ENCODE results near the gene TMEM252. TPM values are rescaled to one million over a fixed set of nuclear protein-coding genes. Genes with fewer than 3 reads are reported as not detected.
A peak's percentile ranks its signal among the peaks of the same experiment; 100 is the strongest.

The TMEM252 gene
- total and polyA plus RNA-seq, 2 experiments from 2014 or later = 0.76 TPM; not detected in 1

- H3K27ac ChIP-seq = no peak overlapping the region
- no peaks in the 10 kb centered on the region for H3K36me3 ChIP-seq
- no peak for DNase-seq (ENCODE audit: low read depth in 1 of 2, low spot score in 1 of 2)
- TF ChIP-seq CTCF (IDR thresholded peaks at IDR 0.05; ENCODE audit: low read depth, low read length) = no peak
- peaks cover 11% of the 10 kb centered on the region for H3K4me1 ChIP-seq (ENCODE audit: low read depth)
- no peak overlapping the region for H3K4me3 ChIP-seq
- no peaks in the 10 kb centered on the region for H3K9me3 ChIP-seq (ENCODE audit: low read depth)
- H3K27me3 ChIP-seq = no peaks in the 10 kb centered on the region
Observed at GRCh38 chr9:68538200-68538599, 2.5 kb downstream of the TMEM252 start.

DNA sequence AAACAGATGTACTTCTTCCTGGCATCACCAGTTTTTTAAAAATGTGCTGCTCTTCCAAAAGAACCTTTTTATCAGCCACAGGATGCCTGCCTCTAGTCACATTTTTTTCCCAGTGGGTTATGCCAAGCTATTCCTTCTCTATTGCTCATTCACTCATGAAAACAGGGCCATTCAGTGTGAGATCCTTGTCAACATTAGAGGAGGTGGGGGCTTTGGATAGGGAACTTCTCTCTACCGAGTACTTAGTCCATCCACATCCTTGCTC, 3.1 kb downstream of the TMEM252 start:
- Histone ChIP-seq H3K27me3 (no peaks in the 10 kb centered on the region), H3K4me1 (ENCODE audit: low read depth) (peaks cover 11% of the 10 kb centered on the region), H3K9me3 (ENCODE audit: low read depth) (no peaks in the 10 kb centered on the region), H3K27ac (peak overlapping the region; percentile 45), H3K36me3 (no peaks in the 10 kb centered on the region), H3K4me3 (no peak overlapping the region)
- no peak for TF ChIP-seq CTCF (IDR thresholded peaks at IDR 0.05; ENCODE audit: low read depth, low read length)
- no peak for DNase-seq (ENCODE audit: low read depth in 1 of 2, low spot score in 1 of 2)

GRCh38 chr9:68536876-68537615, 3.6 kb downstream of the TMEM252 start:
- peak overlapping the region; percentile 45 for H3K27ac ChIP-seq
- no peak overlapping the region for H3K4me3 ChIP-seq
- no peaks in the 10 kb centered on the region for H3K27me3 ChIP-seq
- H3K4me1 ChIP-seq (ENCODE audit: low read depth) = peaks cover 11% of the 10 kb centered on the region
- H3K36me3 ChIP-seq = no peaks in the 10 kb centered on the region
- peak in 1 of 2 donors; percentile 63 for DNase-seq (ENCODE audit: low read depth in 1 of 2, low spot score in 1 of 2)
- no peaks in the 10 kb centered on the region for H3K9me3 ChIP-seq (ENCODE audit: low read depth)
- TF ChIP-seq CTCF (IDR thresholded peaks at IDR 0.05; ENCODE audit: low read depth, low read length) = no peak

- no peaks in the 10 kb centered on the region for H3K27me3 ChIP-seq
- TF ChIP-seq CTCF (IDR thresholded peaks at IDR 0.05; ENCODE audit: low read depth, low read length) = no peak
- no peaks in the 10 kb centered on the region for H3K9me3 ChIP-seq (ENCODE audit: low read depth)
- peak; percentile 21 to 24 for DNase-seq (ENCODE audit: low read depth in 1 of 2, low spot score in 1 of 2)
- H3K4me3 ChIP-seq = no peak overlapping the region
- peaks cover 18% of the 10 kb centered on the region for H3K36me3 ChIP-seq
- no peak overlapping the region for H3K27ac ChIP-seq
- H3K4me1 ChIP-seq (ENCODE audit: low read depth) = peaks cover 11% of the 10 kb centered on the region
Observed at GRCh38 chr9:68533678-68534077, 7.0 kb downstream of the TMEM252 start.

DNA sequence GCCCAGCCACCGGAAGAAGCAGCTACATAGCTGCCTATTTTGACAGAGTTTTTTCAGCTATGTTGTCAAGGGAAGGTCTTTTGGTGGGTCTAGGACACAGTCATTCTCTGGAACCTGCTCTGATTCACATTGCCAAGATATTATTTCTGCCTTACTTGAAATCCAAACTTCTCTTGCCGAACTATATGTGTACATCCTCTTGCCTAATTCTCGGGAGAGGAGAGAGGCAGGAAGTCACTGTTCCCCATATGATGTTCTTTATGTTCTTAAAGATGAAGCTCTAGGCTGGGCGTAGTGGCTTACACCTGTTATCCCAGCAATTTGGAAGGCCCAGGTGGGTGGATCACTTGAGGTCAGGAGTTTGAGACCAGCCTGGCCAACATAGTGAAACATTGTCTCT, 8.6 kb downstream of the TMEM252 start:
- Histone ChIP-seq H3K27me3 (no peaks in the 10 kb centered on the region), H3K36me3 (peaks cover 18% of the 10 kb centered on the region)
- no peak for TF ChIP-seq CTCF (IDR thresholded peaks at IDR 0.05; ENCODE audit: low read depth, low read length)

More for the DNA sequence above, 8.6 kb downstream of the TMEM252 start:
- Histone ChIP-seq H3K27ac (no peak overlapping the region), H3K9me3 (ENCODE audit: low read depth) (no peaks in the 10 kb centered on the region), H3K4me1 (ENCODE audit: low read depth) (peaks cover 9% of the 10 kb centered on the region), H3K4me3 (no peak overlapping the region)
- DNase-seq (ENCODE audit: low read depth in 1 of 2, low spot score in 1 of 2) = no peak
